GM12864 (cell line): ENCODE data around the gene MYO1A.
A peak's percentile ranks its signal among the peaks of the same experiment; 100 is the strongest.

Experiments used
- DNase-seq: peaks from one replicate; pipeline ENCODE4 v3.0.0-alpha.2; 2011; ENCODE audit warnings: low read depth
- H3K4me3 ChIP-seq: 2 replicates; pipeline ENCODE4 v1.5.1; 2011; ENCODE audit warnings: mild to moderate bottlenecking, low read depth, low read length, control low read depth
- CTCF ChIP-seq: IDR thresholded peaks from 2 replicates; pipeline ENCODE4 v1.5.1; 2011; ENCODE audit warnings: low read depth, mild to moderate bottlenecking, moderate library complexity, low read length, control low read depth, inconsistent platforms; ENCODE audit errors: missing control alignments

Gene MYO1A

GRCh38 chr12:57003395-57003794, 46.5 kb downstream of the MYO1A start:
- H3K4me3 ChIP-seq: no peak overlapping the region
- DNase-seq: no peak
- no peak for TF ChIP-seq CTCF

- peak; percentile 81 for TF ChIP-seq CTCF
- no peak for DNase-seq
- H3K4me3 ChIP-seq: no peak overlapping the region
These were observed 48.5 kb downstream of the MYO1A start for GRCh38 chr12:57001448-57001906.

DNA sequence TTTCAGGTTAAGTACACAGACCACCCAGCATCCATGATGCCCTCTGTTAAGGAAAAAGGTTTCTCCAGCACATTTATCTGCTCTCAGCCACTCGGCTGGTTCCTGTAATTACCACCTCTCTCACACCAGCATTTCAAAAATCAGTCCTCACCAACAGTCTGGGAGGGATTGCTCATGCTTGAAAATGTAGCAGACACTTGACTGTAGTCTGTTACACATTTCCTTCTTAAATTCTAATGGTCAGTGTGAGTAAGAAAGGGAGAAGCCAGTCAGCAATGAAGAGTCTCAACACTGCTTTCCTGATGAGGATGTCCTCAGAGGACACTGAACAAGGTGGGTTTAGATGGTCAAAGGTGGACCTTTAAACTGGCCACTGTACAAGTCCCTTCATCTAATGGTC, 49.5 kb downstream of the MYO1A start:
- DNase-seq: no peak
- no peak for TF ChIP-seq CTCF
- H3K4me3 ChIP-seq: no peak overlapping the region

- DNase-seq: no peak
- no peak overlapping the region for H3K4me3 ChIP-seq
- no peak for TF ChIP-seq CTCF
These were observed 50.5 kb downstream of the MYO1A start for GRCh38 chr12:56999456-56999855.

- no peak overlapping the region for H3K4me3 ChIP-seq
- no peak for DNase-seq
- no peak for TF ChIP-seq CTCF
These were observed 50.9 kb downstream of the MYO1A start for GRCh38 chr12:56998981-56999380.

DNA sequence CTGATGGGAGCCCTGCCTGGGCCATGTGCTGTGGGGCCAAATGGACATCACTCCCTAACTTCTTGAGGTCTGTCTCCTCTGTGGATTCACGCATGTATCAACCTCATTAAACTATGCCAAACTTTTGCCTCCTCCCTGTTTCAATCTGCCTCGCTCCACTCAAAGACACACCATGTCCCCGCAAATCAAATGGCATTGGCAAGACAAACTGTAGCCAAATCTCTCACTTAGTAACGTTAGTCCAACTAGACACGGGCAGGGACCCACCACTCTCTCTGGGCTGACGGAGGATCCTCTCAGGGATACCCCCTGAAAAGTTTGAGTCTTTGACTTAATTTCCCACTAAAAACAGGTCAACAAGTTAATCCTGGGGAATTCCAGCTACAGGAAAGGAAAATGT, 51.6 kb downstream of the MYO1A start:
- DNase-seq: no peak
- TF ChIP-seq CTCF: no peak
- no peak overlapping the region for H3K4me3 ChIP-seq

DNA sequence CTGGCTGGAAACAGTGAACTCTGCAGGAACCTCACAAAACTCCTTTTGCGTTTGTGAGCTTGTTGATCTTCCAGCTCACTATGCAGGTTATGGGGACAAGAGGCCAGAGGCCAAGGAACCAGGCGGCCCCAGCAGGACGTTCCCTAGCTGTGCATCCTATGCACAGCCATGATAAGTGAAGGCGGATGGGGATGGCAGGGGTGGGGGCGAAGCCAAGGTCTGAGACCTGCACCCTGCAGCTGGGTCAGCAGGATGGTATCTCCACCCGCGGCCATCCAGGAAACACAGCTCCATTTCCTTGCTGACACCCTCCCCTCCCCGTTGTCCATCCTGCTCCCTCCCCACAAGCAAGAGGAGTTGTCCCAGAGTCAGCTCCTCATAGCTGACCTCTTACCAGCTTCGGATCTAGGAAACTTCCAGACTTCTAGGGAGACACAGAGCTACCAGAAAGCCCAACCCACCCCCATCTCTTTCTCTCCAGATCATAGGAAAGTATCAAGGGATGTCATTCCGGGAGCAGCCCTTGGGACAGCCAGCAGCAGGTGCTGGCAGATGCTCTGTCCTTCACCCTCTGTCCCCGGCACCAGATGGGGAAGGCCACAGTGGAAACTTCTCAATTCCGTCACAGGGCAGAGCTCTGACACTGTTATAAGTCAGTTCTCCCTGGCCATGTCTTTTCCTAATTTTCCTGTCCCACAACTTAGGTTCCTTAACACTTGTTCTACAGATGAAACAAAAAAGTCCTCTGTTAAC, 53.0 kb downstream of the MYO1A start:
- H3K4me3 ChIP-seq: no peak overlapping the region
- TF ChIP-seq CTCF: no peak
- DNase-seq: no peak
